HUES64 (cell line): ENCODE data around the gene MAP3K20.
"Not testable (repeated sequence)": the region's sequence is repeated elsewhere in the genome, so short reads cannot be mapped to it uniquely, and the experiment has no call there.

Experiments
- H3K27ac ChIP-seq: 2 replicates; pipeline ENCODE4 v1.7.0; 2013; ENCODE audit warnings: low read depth, low read length, inconsistent platforms
- H3K27me3 ChIP-seq: 2 replicates; pipeline ENCODE4 v1.6.1; 2013; ENCODE audit warnings: mild to moderate bottlenecking, low read length; ENCODE audit not compliant: insufficient read depth
- H3K36me3 ChIP-seq: 2 replicates; pipeline ENCODE4 v1.6.1; 2013; ENCODE audit warnings: mild to moderate bottlenecking, low read length; ENCODE audit not compliant: insufficient read depth
- H3K4me1 ChIP-seq: 2 replicates; pipeline ENCODE4 v1.6.1; 2013; ENCODE audit warnings: mild to moderate bottlenecking, low read length, moderate library complexity; ENCODE audit not compliant: insufficient read depth
- H3K4me3 ChIP-seq: 2 replicates; pipeline ENCODE4 v1.5.1; 2013; ENCODE audit warnings: mild to moderate bottlenecking, low read length, moderate library complexity
- H3K9ac ChIP-seq: 2 replicates; pipeline ENCODE4 v1.6.1; 2013; ENCODE audit warnings: mild to moderate bottlenecking, low read depth, low read length
- H3K9me3 ChIP-seq: 2 replicates; pipeline ENCODE4 v1.6.1; 2013; ENCODE audit warnings: low read depth, low read length; ENCODE audit not compliant: insufficient read depth
- WGBS: fragments of 150-250, 120-280 bp; methylation state at CpG from one replicate; pipeline ENCODE4 v1.1.7; 2013; ENCODE audit warnings: missing lambda C conversion rate; 5-methylcytosine and 5-hydroxymethylcytosine counted together

The MAP3K20 gene

DNA sequence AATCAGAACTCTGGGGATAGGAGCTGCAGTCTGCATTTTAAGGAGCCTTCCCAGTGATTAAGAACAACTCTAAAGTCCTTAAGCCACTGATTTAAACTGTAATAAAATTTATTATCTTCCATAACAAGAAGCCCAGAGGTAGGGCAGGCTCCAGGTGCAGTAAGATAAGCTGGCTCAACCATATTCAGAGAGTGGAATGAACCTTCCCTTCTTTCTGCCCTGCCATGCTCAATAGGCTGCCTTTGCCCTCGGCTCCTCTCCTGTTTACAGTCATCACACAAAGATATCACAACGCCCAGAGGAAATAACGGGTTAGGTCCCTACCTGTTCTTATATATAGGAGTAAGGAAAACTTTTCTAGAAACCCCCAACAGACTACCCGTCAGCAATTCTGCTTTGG, 188.5 kb downstream of the MAP3K20 start:
- Histone ChIP-seq H3K27ac (peak overlapping the region; percentile 38; the same call in 1 of the 2 replicates), H3K9me3 (no peaks in the 10 kb centered on the region), H3K36me3 (no peaks in the 10 kb centered on the region), H3K9ac (no peak overlapping the region), H3K4me1 (peaks cover 24% of the 10 kb centered on the region), H3K27me3 (no peaks in the 10 kb centered on the region), H3K4me3 (no peak overlapping the region)
- WGBS: 86% methylated on average over 2 of the region's 4 CpGs

DNA sequence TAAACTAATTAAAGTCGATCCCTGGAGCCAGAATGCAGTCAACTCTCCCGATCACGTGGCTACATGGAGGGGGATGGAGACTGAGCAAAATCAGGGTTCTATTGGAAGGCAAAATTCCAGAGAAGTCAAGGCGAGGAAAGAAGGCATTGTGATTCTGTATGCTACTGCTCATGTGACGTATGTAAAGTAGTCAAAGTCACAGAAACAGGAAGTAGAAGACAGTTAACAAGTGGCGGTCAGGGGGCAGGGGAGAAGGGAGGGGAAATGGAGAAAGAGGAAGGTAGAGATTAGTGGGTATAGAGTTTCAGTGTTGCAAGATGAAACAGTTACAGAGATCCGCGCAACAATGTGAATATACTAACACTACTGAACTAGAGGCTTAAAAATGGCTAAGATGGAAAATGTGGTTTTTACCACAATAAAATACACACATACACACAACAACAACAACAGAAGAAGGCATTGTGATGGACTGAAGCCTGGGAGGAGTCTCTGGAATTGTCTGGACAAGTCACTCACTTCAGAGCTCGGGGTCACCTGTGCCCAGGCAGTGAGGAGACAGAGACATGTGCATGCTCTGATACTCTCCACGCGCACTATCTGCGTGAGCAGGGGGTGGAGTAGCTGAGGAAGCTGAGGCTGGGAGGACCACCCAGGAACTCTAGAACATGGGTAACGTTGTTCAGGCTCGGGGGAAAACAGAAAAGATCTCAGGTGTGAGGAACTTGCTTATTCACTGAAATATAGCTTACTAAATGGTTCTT, 189.1 kb downstream of the MAP3K20 start:
- H3K4me1 ChIP-seq: peaks cover 22% of the 10 kb centered on the region
- 71% methylated on average over 12 of the region's 14 CpGs for WGBS
- H3K27me3 ChIP-seq: no peaks in the 10 kb centered on the region
- H3K9ac ChIP-seq: no peak overlapping the region
- no peak overlapping the region for H3K4me3 ChIP-seq
- H3K9me3 ChIP-seq: no peaks in the 10 kb centered on the region
- H3K36me3 ChIP-seq: no peaks in the 10 kb centered on the region
- peak overlapping the region; percentile 38; the same call in 1 of the 2 replicates for H3K27ac ChIP-seq

DNA sequence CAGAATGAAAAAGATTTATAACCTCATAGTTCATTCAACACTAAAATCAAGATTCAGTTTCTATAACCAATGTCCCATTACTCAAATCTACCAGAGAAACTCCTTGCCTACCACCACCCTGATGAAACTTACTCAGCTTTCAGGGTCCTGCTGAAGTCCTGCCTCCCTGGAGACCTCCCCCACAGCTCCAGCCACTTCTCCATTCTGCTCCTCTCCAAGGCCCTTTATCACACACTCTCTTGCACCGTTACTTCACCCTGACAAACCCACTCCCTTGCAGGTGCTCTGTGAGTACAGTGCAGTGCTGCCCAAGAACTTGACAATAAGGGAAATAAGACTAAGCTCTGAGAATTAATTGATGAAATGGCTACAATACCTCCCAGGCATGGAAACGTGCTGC, 195.5 kb downstream of the MAP3K20 start:
- no peak overlapping the region for H3K27ac ChIP-seq
- H3K9ac ChIP-seq: no peak overlapping the region
- no peaks in the 10 kb centered on the region for H3K36me3 ChIP-seq
- WGBS: 94% methylated on average over 2 of the region's 2 CpGs
- H3K4me1 ChIP-seq: peaks cover 17% of the 10 kb centered on the region; the same call in 1 of the 2 replicates
- no peak overlapping the region for H3K4me3 ChIP-seq
- no peaks in the 10 kb centered on the region for H3K27me3 ChIP-seq
- H3K9me3 ChIP-seq: peaks cover 5% of the 10 kb centered on the region; the same call in 1 of the 2 replicates

DNA sequence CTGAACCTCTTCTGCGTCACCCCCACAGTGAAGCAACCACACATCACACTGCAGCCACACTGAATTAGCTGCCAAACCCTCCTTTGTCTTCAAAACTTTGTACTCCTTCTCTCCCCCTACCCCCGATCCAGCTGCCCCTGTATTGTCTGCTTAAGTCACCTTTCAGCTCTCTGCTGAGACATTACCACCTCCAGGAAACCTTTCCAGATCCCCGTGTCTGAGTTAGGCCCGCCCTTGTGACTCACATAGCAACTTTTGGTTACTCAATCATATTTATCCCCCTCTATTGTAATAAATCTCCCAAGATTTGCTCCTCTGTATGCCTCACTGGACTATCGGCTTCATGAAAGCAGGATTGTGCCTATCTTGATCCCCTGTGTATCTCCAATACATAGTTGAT, 196.2 kb downstream of the MAP3K20 start:
- Histone ChIP-seq H3K4me3 (no peak overlapping the region), H3K27ac (no peak overlapping the region), H3K27me3 (no peaks in the 10 kb centered on the region), H3K9me3 (peaks cover 5% of the 10 kb centered on the region; the same call in 1 of the 2 replicates), H3K4me1 (peaks cover 17% of the 10 kb centered on the region; the same call in 1 of the 2 replicates), H3K36me3 (no peaks in the 10 kb centered on the region), H3K9ac (no peak overlapping the region)
- 78% methylated on average over 5 of the region's 5 CpGs for WGBS

DNA sequence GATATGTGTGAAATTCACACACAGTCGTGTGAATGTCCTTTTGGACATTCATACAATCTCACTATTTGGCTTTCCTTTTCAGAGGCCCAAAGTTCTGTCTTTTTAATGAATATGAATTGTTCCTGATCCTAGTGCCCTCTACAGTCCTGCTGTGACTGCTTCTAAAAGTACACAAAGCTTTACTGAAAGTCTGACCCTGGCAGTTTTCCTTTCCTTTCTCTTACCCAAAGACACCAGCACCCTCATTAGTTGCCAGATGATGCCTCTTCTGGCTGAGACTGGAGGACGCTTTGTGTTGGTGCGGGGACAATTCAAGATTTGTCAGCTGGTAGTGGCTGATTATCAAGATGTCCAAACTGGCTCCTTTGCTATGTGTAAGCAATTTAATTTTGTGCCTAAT, 197.2 kb downstream of the MAP3K20 start:
- Histone ChIP-seq H3K4me1 (peaks cover 12% of the 10 kb centered on the region; the same call in 1 of the 2 replicates), H3K36me3 (no peaks in the 10 kb centered on the region), H3K9ac (no peak overlapping the region), H3K9me3 (peaks cover 5% of the 10 kb centered on the region; the same call in 1 of the 2 replicates), H3K4me3 (no peak overlapping the region), H3K27ac (no peak overlapping the region), H3K27me3 (no peaks in the 10 kb centered on the region)
- 83% methylated on average over 3 of the region's 3 CpGs for WGBS

DNA sequence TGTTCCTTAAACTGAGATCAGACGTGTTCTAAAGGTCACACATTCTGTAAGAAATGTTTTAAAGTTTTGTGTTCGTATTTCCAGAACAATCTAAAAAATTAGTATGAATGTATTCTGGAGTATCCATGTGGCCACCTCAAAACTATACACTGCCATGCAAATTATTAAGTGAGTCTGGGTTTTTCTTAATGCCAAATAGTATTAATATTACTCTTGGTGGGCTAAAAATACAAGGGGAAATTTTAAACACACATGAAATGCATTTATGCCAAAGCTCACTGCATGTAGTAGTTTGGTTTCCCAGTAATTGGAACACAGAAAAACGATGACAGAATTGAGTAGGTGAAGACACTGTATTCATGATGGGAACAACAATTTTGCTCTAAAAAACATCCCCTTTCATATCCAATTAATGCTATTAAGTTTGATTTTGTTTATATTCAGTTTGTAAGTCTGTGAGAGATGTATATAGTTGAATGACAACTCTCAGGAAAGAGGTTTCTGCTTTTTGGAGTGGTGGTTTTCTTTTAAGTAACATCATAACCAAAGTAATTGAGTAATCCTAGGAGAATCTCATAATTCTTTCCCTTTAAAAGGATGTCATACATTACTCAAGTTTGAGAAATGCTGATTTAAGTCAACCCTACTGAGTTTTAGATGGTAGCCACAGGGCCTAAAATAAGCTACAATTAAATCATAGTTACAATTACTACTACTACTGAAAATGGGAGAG, 203.3 kb downstream of the MAP3K20 start:
- Histone ChIP-seq H3K4me3 (no peak overlapping the region), H3K9me3 (peaks cover 12% of the 10 kb centered on the region), H3K4me1 (no peaks in the 10 kb centered on the region), H3K9ac (no peak overlapping the region), H3K27me3 (no peaks in the 10 kb centered on the region), H3K36me3 (no peaks in the 10 kb centered on the region), H3K27ac (no peak overlapping the region)
- 81% methylated on average over 3 of the region's 3 CpGs for WGBS

DNA sequence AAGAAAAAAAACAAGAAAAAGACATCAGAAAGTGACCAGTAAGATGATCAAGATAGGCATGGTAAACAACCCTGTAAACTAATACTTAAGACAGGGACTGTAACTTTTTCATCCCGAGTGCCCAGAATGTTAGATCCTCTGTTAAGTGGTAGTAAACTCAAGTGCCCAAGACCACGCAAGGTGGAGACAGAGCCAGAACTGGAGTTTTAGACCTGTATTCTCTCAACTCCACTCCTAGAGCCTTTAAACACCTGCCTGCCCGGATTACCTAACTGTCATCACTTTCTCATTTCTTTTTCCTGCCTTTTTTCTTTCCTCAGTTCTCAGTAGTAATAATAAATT, 203.9 kb downstream of the MAP3K20 start:
- 86% methylated on average over 3 of the region's 3 CpGs for WGBS
- H3K9ac ChIP-seq: no peak overlapping the region

DNA sequence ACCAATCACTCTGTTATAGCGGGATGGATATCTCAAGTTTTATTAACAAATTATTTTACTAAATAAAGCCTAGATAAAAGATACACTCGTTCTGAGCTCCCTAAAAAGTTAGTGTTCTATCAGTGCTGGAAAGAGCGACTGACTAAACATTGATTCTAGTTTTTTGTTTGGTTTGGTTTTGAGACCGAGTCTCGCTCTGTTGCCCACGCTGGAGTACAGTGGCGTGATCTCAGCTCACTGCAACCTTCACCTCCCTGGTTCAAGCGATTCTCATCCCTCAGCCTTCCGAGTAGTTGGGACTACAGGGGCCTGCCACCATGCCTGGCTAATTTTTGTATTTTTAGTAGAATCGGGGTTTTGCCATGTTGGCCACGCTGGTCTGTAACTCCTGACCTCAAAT, 205.2 kb downstream of the MAP3K20 start:
- H3K27me3 ChIP-seq: no peaks in the 10 kb centered on the region
- no peak overlapping the region for H3K9ac ChIP-seq
- WGBS: 97% methylated on average over 10 of the region's 11 CpGs
- H3K36me3 ChIP-seq: no peaks in the 10 kb centered on the region
- H3K4me1 ChIP-seq: no peaks in the 10 kb centered on the region
- H3K9me3 ChIP-seq: peaks cover 8% of the 10 kb centered on the region
- no peak overlapping the region for H3K4me3 ChIP-seq
- no peak overlapping the region for H3K27ac ChIP-seq

More for the DNA sequence above, 203.9 kb downstream of the MAP3K20 start:
- no peaks in the 10 kb centered on the region for H3K36me3 ChIP-seq
- H3K4me3 ChIP-seq: no peak overlapping the region
- H3K9me3 ChIP-seq: peaks cover 8% of the 10 kb centered on the region
- no peak overlapping the region for H3K27ac ChIP-seq
- H3K27me3 ChIP-seq: no peaks in the 10 kb centered on the region
- no peaks in the 10 kb centered on the region for H3K4me1 ChIP-seq

DNA sequence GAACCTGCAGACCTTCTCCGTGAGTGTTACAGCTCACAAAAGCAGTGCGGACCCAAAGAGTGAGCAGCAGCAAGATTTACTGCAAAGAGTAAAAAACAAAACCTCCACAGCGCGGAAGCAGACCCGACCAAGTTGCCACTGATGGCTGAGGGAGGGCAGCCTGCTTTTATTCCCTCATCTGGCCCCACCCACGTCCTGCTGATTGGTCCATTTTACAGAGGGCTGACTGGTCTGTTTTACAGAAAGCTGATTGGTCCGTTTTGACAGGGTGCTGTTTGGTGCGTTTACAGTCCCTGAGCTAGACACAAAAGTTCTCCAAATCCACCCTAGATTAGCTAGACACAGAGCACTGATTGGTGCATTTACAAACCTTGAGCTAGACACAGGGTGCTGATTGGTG, 206.3 kb downstream of the MAP3K20 start:
- not testable (repeated sequence) for H3K9ac ChIP-seq, H3K9me3 ChIP-seq, H3K27me3 ChIP-seq, H3K27ac ChIP-seq, H3K36me3 ChIP-seq, H3K4me1 ChIP-seq, H3K4me3 ChIP-seq
- 87% methylated on average over 8 of the region's 8 CpGs for WGBS

DNA sequence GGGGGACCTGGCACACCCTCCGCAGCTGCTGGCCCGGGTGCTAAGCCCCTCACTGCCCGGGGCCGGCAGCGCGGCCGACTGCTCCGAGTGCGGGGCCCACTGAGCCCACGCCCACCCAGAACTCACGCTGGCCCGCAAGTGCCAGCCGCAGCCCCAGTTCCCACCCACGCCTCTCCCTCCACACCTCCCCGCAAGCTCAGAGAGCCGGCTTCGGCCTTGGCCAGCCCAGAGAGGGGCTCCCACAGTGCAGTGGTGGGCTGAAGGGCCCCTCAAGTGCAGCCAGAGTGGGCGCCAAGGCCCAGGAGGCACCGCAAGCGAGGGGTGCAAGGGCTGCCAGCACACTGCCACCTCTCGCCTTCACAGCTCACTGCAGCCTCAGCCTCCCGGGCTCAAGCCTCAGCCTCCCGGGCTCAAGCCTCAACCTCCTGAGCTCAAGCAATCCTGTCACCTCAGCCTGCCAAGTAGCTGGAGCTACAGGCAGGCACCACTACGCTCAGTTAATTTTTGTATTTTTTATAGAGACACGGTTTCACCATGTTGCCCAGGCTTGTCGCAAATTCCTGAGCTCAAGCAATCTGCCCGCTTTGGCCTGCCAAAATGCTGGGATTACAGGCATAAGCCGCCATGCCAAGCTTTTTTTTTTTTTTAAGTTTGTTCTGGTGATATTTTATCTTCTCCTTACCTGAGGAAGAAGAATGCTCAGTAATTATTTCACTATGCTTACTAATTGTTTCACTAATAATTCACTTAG, 207.3 kb downstream of the MAP3K20 start:
- H3K36me3 ChIP-seq: no peaks in the 10 kb centered on the region
- whole genome bisulfite sequencing: 97% methylated on average over 28 of the region's 28 CpGs
- H3K4me3 ChIP-seq: no peak overlapping the region
- H3K27me3 ChIP-seq: no peaks in the 10 kb centered on the region
- peaks cover 8% of the 10 kb centered on the region for H3K9me3 ChIP-seq
- no peaks in the 10 kb centered on the region for H3K4me1 ChIP-seq
- H3K9ac ChIP-seq: no peak overlapping the region
- no peak overlapping the region for H3K27ac ChIP-seq
